GM19455 (cell line): Measurements from ENCODE around the gene TMEM95.

Source experiments
- ATAC-seq: cut with Tn5 transposase; IDR thresholded peaks from one replicate; pipeline ENCODE4 v1.9.1; 2021; ENCODE audit not compliant: unreplicated experiment

The TMEM95 gene

DNA sequence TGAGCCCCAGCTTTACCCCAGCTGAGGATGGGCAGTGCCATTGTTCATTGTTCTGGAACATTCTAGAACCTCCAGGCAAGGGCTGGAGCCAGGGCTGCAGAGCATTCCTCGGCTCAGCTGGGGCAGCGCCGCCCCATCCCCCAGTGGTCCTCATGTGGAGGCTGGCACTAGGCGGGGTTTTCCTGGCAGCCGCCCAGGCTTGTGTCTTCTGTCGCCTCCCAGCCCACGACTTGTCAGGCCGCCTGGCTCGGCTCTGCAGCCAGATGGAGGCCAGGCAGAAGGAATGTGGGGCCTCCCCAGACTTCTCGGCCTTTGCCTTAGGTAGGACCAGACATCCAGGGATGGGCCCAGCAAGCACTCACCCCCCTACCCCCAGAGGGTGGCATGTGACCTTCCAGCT lies at the start of gene TMEM95:
Gene TMEM95, plus strand, starts transcription at position 104 of the 400 bp plus-strand sequence. Its CDS starts 49 bp downstream, at position 153.
- ATAC-seq = no peak

GRCh38 chr17:7306911-7307685 lies 47.9 kb upstream of the TMEM95 start, which contains the start of gene EIF5A:
TSS of gene EIF5A (plus strand) at chr17:7307628. CDS start at chr17:7309636, 2,008 bp downstream.
- ATAC-seq = peak; percentile 61

- peak; percentile 1 for ATAC-seq
Measured at GRCh38 chr17:7307686-7308624, 47.0 kb upstream of the TMEM95 start.

GRCh38 chr17:7308625-7309433 lies 46.1 kb upstream of the TMEM95 start:
- ATAC-seq = no peak

- no peak for ATAC-seq
Measured at GRCh38 chr17:7309628-7310027, 45.3 kb upstream of the TMEM95 start.

DNA sequence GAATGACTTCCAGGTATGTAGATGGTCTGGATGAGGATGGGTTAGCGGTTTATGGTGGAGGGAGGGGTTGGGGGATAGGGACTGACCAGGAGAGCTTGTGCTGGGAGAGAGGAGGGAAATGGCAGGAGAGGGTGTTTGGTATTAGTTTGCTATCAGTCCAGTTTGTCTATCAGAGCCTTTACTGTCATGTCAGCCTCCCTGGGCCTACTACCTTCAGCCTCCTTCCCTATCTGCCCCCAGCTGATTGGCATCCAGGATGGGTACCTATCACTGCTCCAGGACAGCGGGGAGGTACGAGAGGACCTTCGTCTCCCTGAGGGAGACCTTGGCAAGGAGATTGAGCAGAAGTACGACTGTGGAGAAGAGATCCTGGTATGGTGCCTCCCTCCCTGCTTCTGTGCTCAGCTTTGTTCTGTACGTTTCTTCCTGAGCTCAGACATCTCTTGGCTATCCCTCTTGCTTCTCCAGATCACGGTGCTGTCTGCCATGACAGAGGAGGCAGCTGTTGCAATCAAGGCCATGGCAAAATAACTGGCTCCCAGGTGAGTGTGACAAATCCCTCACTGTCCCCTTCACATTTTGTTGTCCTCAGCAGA lies 43.7 kb upstream of the TMEM95 start:
- ATAC-seq = no peak

- ATAC-seq = no peak
Measured at GRCh38 chr17:7312432-7313087, 42.4 kb upstream of the TMEM95 start.

DNA sequence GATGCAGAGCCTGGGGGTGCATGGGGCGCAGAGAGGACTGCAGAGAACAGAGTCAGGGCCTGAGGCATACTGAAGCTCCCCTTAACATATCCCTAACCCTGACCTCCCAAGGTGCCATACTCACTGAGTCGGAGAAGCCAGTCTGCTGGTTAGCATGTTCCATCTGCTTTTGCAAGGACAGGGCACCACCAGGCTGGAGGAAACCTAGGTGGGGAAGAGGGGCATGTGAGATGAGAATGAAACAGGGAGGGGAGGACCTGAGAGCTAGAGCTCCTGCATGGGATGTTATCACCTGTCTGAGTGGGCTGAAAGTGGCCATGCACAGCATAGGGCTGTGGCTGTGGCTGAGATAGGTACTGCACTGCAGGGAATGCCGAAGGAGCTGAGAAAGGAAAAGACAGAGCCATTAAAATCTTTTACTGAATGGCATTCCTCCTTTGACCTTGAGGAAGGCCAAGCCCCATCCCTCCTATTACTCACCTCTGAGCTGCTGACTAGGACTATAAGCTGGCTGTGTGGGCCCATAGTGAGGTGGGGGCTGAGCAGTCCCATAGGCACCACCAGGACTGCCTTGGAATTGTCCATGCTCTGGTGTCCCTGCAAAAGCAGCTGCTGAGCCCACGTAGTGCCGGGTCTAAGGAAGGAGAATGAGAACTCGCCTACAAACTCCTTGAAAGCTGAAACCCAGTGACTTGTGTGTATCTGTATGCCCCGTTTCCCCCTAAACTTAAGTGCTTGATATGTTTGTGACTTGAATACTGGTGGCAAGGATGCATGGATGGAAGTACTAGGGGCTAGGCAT lies 41.7 kb upstream of the TMEM95 start:
- ATAC-seq = no peak

GRCh38 chr17:7313890-7314718 lies 40.9 kb upstream of the TMEM95 start:
- no peak for ATAC-seq

DNA sequence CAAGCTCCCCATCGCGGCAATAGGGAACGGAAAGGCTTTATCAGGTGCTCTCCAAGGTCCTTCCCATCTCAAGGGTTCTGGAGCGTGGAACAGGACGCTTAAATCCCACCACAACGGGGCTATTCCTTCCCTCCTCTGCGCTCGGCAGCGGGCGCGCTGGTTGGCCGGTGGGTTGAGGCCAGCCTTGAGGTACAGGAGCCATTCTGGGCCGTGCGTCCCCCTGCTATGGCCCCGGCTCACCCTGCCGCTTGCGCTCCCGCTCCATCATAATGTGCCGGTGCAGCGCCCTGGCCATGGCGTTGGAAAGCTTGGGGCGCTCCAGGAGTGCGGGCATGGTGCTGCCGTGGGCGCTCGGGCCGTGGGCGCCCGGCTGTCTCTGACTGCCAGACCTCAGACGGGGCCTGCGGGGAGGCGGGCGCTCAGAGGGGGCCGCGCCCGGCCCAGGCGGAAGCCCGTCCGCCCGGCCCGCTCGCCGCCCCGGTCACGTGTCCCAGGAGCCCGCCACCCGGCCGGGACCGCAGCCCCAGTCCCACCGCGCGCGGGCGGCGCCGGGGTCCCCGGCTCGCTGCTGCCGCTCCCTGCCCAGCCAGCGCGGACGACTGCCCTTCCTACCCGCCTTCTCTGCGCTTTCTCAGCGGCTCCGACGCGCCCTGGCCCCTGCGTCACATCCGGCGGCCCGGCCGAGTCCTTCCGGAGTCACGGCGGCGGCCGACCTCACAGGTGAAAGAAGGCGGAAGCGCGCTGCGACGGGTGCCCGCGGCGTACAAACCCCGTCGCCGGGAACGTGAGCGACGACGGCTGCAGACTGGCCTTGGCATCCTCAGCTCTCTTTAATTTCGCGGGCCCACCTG lies 40.0 kb upstream of the TMEM95 start, which contains the start of gene GPS2:
Gene GPS2, minus strand, starts transcription at position 642 of the 851 bp plus-strand sequence. Its CDS starts 308 bp downstream, at position 334.
- ATAC-seq = peak; percentile 64

DNA sequence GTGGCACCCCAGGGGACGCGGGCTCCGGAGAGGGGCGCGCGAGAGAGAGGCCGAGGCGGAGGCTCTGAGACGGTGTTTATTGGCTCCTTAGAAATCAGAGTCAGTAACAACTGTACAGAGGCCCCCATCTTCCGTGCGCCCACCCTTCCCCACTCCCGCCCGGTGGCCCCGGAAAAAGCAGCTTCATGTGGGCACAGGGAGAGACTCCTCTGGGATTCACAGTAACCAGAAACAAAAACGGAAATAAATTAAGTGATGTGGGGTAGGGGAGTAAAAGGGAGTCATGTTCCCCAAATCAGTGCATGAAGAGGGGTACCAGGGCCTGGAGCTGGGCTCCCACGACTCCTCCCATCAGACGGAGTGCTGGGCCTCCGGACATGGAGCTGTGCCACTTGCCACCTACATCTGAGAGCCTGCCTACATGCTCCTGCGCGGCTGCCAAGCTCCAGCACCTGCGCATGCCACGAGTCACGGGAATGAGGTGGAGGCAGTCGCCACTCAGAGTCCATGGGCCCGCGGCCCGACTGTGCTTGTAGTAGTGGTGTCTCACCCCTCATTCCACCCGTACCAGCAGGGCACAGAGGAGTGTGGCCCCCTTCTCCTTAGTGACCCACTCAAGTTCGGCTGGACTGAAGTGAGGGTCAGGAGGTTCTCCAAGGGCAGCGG lies 39.3 kb upstream of the TMEM95 start:
- ATAC-seq = no peak

GRCh38 chr17:7317161-7317803 lies 37.7 kb upstream of the TMEM95 start:
- no peak for ATAC-seq

- no peak for ATAC-seq
Measured at GRCh38 chr17:7318121-7318860, 36.7 kb upstream of the TMEM95 start.

- ATAC-seq = no peak
Measured at GRCh38 chr17:7321466-7321865, 33.5 kb upstream of the TMEM95 start.

DNA sequence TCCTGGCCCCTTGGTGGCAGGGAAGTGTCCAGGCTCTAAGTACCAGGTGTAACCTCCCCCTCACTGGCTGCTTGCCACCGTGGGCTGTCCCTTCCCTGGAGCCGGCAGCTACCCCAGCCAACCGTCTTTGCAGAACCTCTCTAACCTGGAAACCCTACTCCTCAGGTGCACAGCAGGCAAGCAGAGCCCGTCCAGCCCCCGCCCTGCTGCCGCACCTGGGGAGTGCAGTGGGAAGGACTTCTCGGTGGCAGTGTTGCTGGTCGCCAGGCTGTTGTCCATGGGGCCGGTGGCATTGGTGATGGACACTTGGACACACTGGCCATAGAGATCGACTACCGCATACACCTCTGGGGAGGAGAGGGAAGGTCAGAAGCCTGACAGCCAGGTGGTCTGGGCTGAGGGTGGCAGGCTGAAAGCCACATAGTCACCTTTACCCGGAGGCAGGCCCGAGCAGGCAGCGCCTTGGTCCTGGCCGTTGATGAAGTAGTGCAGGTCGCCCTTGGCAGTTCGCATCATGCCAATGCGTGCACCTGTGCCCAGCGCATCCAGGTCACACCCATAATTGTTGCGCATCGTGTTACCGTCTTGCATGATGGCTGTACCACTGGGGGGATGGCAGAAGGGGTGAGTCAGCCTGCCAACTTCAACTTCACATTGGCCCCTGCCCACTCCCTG lies 32.3 kb upstream of the TMEM95 start:
- no peak for ATAC-seq
